Upper lobe of left lung (tissue), 6 donors: ENCODE data around the gene ARHGEF10L. TPM values are rescaled to one million over a fixed set of nuclear protein-coding genes. Genes with fewer than 3 reads are reported as not detected.
"Not testable (repeated sequence)": the region's sequence is repeated elsewhere in the genome, so short reads cannot be mapped to it uniquely, and the experiment has no call there.

Source experiments
- ATAC-seq, 2 donors: fragments of 200-7000 bp; cut with Tn5 transposase; one replicate each; pipeline ENCODE4 v1.9.1; 2022; ENCODE audit warnings: mild to moderate bottlenecking in 2 of 2, moderate library complexity in 2 of 2; ENCODE audit not compliant: low FRiP score in 2 of 2
- DNase-seq, 2 donors: peaks; one replicate each; pipeline ENCODE4 v3.0.0-alpha.2; 2019 to 2020
- H3K27ac ChIP-seq, 4 donors: fragments of 200-600 bp; sonication (generic); one replicate each; pipeline ENCODE4 v1.5.1; 2016 to 2019
- H3K27me3 ChIP-seq, 4 donors: fragments of 200-600 bp; sonication (generic); one replicate each; pipeline ENCODE4 v1.5.1; 2017 to 2019
- H3K36me3 ChIP-seq, 4 donors: fragments of 200-600 bp; sonication (generic); one replicate each; pipeline ENCODE4 v1.5.1; 2016 to 2019
- H3K4me1 ChIP-seq, 4 donors: fragments of 200-600 bp; sonication (generic); one replicate each; pipeline ENCODE4 v1.5.1; 2018 to 2019
- H3K4me3 ChIP-seq, 4 donors: fragments of 200-600 bp; sonication (generic); one replicate each; pipeline ENCODE4 v1.5.1; 2017 to 2019; ENCODE audit warnings: mild to moderate bottlenecking in 2 of 4, moderate library complexity in 1 of 4
- H3K9me3 ChIP-seq, 4 donors: fragments of 200-600 bp; sonication (generic); one replicate each; pipeline ENCODE4 v1.5.1; 2018 to 2019
- CTCF ChIP-seq, 6 experiments: fragments of 450-650 bp in 4 of 6; fragments of 200-600 bp in 2 of 6; sonication (generic) in 2 of 6; IDR thresholded peaks; one replicate each; pipeline ENCODE4 v1.5.1; 2016 to 2019; ENCODE audit warnings: antibody characterized with exemption in 6 of 6
- EP300 ChIP-seq, 4 donors: sonication (generic); formaldehyde crosslinking; IDR thresholded peaks; one replicate each; pipeline ENCODE4 v1.5.1; 2017; ENCODE audit warnings: antibody characterized with exemption in 4 of 4, control low read depth in 2 of 4
- POLR2A ChIP-seq, 4 donors: fragments of 450-650 bp; IDR thresholded peaks; one replicate each; pipeline ENCODE4 v1.5.1; 2016 to 2017; ENCODE audit warnings: antibody characterized with exemption in 4 of 4, mild to moderate bottlenecking in 2 of 4
- POLR2AphosphoS5 ChIP-seq, 2 donors: sonication (generic); formaldehyde crosslinking; IDR thresholded peaks; one replicate each; pipeline ENCODE4 v1.5.1; 2017; ENCODE audit warnings: antibody characterized with exemption in 2 of 2
- WGBS, 2 donors: methylation state at CpG; one replicate each; pipeline ENCODE4 v1.1.5; 2017 to 2018; 5-methylcytosine and 5-hydroxymethylcytosine counted together
- total RNA-seq, 6 donors: library from RNA; depleted of rRNA in 4 of 6; stranded (reverse); fragments of >200 nt in 4 of 6; gene quantifications; one replicate each; pipeline versions ENCODE4 v1.1.0 to v1.2.1, GENCODE V29; 2016 to 2021
- donor health status: DM: no; HTN: no; CAD: no; lungs with moderate emphysema.
- donor health status: DM: no; HTN: yes; CAD: no; lungs with severe emphysema.

The ARHGEF10L gene
- total RNA-seq, 6 donors from 2014 or later = 17.6 to 172 (median 50.0) TPM

- DNase-seq = no peak
- no peaks in the 10 kb centered on the region for H3K27me3 ChIP-seq
- H3K36me3 ChIP-seq = no peaks in the 10 kb centered on the region
- TF ChIP-seq EP300 (IDR thresholded peaks at IDR 0.05) = no peak
- TF ChIP-seq POLR2AphosphoS5 (IDR thresholded peaks at IDR 0.05) = no peak
- TF ChIP-seq CTCF (IDR thresholded peaks at IDR 0.05) = no peak
- TF ChIP-seq POLR2A (IDR thresholded peaks at IDR 0.05) = no peak
- ATAC-seq = no peak
- 79 to 83% methylated on average over 4 of the region's 4 CpGs for WGBS, 2 donors
- H3K4me3 ChIP-seq = no peak overlapping the region
- no peak overlapping the region for H3K27ac ChIP-seq
- H3K9me3 ChIP-seq = no peaks in the 10 kb centered on the region
- no peaks in the 10 kb centered on the region for H3K4me1 ChIP-seq
Observed at GRCh38 chr1:17496419-17496818, 43.1 kb upstream of the ARHGEF10L start.

GRCh38 chr1:17498214-17498613, 41.3 kb upstream of the ARHGEF10L start:
- no peak overlapping the region for H3K4me3 ChIP-seq
- H3K4me1 ChIP-seq = peaks cover 0 to 7% (median 2%) of the 10 kb centered on the region in 4 donors
- WGBS, 2 donors = 50 to 53% methylated on average over 4 of the region's 4 CpGs
- TF ChIP-seq POLR2AphosphoS5 (IDR thresholded peaks at IDR 0.05) = no peak
- TF ChIP-seq POLR2A (IDR thresholded peaks at IDR 0.05) = no peak
- TF ChIP-seq EP300 (IDR thresholded peaks at IDR 0.05) = no peak
- TF ChIP-seq CTCF (IDR thresholded peaks at IDR 0.05) = no peak
- ATAC-seq = no peak
- DNase-seq = no peak
- no peaks in the 10 kb centered on the region for H3K9me3 ChIP-seq
- H3K27me3 ChIP-seq = no peaks in the 10 kb centered on the region
- no peaks in the 10 kb centered on the region for H3K36me3 ChIP-seq
- H3K27ac ChIP-seq = no peak overlapping the region

- no peak overlapping the region for H3K4me3 ChIP-seq
- H3K9me3 ChIP-seq = no peaks in the 10 kb centered on the region
- H3K27ac ChIP-seq = no peak overlapping the region
- peaks cover 0 to 7% (median 2%) of the 10 kb centered on the region in 4 donors for H3K4me1 ChIP-seq
- WGBS, 2 donors = 0 to 6% methylated on average over 2 to 12 of the region's 12 CpGs
- ATAC-seq (peak; percentile 93 to 97), DNase-seq (peak; percentile 81 to 96)
- H3K36me3 ChIP-seq = no peaks in the 10 kb centered on the region
- TF ChIP-seq POLR2AphosphoS5 (IDR thresholded peaks at IDR 0.05) (no peak), CTCF (IDR thresholded peaks at IDR 0.05) (peak; percentile 68 to 89 (median 84)), EP300 (IDR thresholded peaks at IDR 0.05) (no peak), POLR2A (IDR thresholded peaks at IDR 0.05) (no peak)
- H3K27me3 ChIP-seq = no peaks in the 10 kb centered on the region
Observed at GRCh38 chr1:17502326-17502778, 37.1 kb upstream of the ARHGEF10L start.

GRCh38 chr1:17503146-17503545, 36.4 kb upstream of the ARHGEF10L start:
- DNase-seq (no peak), ATAC-seq (no peak)
- Histone ChIP-seq H3K36me3 (no peaks in the 10 kb centered on the region), H3K27ac (no peak overlapping the region), H3K27me3 (no peaks in the 10 kb centered on the region), H3K9me3 (no peaks in the 10 kb centered on the region), H3K4me1 (peaks cover 0 to 7% (median 2%) of the 10 kb centered on the region in 4 donors), H3K4me3 (no peak overlapping the region)
- 80 to 82% methylated on average over 3 of the region's 3 CpGs for WGBS, 2 donors
- no peak for TF ChIP-seq CTCF (IDR thresholded peaks at IDR 0.05)

- not testable (repeated sequence) for H3K4me1 ChIP-seq, H3K36me3 ChIP-seq, H3K9me3 ChIP-seq, DNase-seq, H3K27me3 ChIP-seq, ATAC-seq, H3K4me3 ChIP-seq, H3K27ac ChIP-seq
- 66 to 71% methylated on average over 4 of the region's 4 CpGs for WGBS, 2 donors
Observed at GRCh38 chr1:17507200-17507599, 32.3 kb upstream of the ARHGEF10L start.
